Endometrial microvascular endothelial cells (primary cell): Measurements from ENCODE around the gene ANK3. TPM values are rescaled to one million over a fixed set of nuclear protein-coding genes. Genes with fewer than 3 reads are reported as not detected.

Source experiments
- in situ Hi-C: cut with HindIII; loops from 2 replicates; pipeline ENCODE4 v1.10.0; 2017; ENCODE audit warnings: low sequenced_read_pairs, low pct_unique_long_range_greater_than_20kb; ENCODE audit errors: inconsistent ontology term
- total RNA-seq: library from RNA; depleted of rRNA; stranded (reverse); fragments of >200 nt; gene quantifications from one replicate; pipeline ENCODE4 v1.2.3, GENCODE V29; 2015; ENCODE audit errors: inconsistent ontology term

Gene ANK3
- total RNA-seq, 1 donor from 2014 or later, result 6.5 TPM

DNA sequence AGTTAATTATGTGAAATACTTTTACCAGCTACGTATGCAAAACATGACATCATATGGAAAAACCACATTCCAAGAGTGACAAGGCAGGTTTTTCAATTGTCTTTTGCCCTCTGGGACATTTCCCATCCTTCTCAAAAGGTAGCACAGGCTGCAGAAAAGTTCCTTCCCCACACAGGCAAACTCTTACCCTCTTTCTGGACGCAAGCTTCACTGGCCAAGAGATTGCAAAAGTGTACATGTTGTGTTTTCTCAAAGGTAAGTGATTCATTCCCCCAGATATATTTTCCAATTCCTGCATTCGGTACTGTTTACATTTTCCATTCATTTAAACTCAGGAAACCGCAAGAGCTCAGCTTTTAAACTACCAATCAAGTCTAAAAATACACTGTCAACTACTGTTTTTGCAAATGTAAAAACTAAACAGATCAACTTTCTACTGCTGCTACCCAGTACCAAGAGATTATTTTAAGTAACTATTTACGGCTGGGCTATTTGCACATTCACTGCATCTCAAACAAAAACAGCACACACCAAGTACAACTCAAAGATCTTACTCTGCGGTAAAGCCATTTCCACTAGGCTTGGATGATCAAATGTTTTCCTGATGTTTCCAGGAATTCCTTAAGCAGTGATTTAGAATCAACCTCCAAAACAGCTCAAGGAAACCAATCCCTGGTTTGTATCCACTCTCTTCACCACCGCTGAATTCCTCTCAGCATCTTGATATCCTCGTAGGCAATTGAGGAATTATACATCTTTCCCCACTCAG, 249.7 kb downstream of the ANK3 start:
- in situ Hi-C loops, result no loop called here

DNA sequence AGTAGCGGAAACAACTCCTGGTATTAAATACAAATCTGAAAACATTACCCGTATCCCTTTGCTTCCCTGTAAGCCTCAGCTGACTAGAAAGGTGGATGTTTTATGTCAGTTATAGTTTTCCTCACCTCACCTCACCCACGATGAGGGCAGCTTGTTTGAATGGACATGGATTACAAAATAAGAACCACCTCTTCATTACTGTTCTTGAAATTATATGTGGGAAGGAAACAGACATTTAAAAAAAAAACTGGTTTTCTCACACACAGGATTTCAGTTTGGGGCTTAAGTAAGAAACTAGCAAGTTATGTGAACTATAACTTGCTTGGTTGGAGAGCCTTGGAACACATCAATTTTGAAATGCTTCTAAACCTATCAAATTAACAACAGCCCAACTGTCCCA, 250.4 kb downstream of the ANK3 start:
- in situ Hi-C loops, result no loop called here

DNA sequence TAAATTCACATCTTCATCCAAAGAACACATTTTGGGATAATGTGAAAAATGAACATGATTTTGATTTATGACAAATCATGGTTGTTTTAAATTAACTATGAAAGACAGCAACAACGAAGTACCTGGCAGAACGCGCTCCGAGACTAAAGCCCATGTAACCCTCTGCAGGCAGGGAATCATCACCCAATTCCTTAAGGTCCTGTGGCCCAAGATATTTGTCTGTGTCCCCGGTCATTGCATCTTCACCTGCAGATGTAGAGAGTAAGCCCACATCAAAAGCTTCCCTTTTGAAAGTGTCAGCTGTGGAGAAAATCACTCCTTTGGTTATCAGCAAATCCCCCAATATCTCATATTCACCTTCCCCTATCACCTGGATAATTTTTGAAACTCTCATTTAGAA, 250.8 kb downstream of the ANK3 start:
- in situ Hi-C loops, result no loop called here

DNA sequence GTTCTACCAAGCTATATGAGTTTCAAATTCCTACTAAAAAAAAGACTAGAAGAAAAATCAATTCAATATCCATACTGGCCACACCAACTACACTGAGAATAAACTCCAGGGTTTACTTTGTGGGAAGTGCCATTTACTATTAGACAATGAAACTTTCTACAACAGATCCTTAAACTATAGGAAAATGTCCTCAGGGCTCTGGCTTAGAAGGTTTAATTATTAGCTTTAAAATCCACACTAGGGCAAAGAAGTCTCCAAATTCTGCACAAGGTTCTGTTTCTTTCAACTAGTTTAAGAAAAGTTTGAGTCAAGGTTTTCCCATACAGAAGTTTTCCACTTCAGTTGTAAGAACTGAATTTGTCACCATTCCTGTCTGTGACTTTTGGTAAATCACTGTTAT, 251.6 kb downstream of the ANK3 start:
- in situ Hi-C loops, result no loop called here

DNA sequence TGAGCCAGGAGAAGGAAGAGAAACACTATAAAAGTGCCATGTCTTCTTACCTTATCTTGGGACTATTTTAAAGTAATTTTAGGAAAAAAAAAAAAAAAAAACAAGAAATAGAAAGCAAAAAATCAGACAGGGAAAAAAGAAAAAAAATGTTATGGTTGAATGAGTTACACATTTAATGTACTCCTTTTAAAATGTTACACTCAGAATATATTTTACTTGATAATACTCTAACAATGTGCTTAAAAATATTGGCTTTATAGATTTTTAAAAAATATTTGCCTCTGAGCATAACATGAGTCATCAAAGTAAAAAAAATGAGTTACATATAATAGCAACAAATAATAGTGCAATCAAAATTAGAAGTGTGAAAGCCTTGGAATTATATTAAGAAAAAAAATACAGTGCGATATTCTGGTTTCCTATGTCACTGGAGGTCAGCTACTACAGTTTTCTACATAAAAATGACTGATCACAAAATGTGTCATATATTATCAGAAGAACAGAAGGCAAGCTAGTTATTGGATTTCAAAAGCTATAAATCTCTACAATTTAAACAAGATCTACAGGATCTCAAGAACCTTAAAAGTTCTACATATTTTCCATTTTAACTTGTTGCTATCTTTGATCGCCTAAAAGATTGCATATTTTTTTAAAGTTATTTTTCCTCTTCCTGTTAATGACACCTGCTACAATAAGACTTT, 252.2 kb downstream of the ANK3 start:
- in situ Hi-C loops, result no loop called here

DNA sequence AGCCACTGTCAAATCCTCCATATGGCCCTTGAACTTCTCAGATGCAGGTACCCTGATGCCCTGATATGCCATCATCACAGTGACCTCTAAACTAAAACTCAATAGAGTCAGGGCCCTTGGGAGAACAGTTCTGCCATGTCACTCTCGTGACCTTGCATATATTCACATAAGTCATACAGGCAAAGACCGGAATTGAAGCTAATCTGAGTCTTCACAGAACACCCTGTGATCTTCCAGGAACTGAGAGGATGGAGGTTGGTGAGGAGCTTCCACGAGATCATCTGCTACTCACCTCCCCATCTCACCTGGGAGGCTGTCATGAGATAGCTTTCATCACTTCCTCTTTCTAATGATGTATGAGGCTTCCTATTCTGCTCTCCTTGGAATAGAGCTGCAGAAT, 254.7 kb downstream of the ANK3 start:
- in situ Hi-C loops, result no loop called here

DNA sequence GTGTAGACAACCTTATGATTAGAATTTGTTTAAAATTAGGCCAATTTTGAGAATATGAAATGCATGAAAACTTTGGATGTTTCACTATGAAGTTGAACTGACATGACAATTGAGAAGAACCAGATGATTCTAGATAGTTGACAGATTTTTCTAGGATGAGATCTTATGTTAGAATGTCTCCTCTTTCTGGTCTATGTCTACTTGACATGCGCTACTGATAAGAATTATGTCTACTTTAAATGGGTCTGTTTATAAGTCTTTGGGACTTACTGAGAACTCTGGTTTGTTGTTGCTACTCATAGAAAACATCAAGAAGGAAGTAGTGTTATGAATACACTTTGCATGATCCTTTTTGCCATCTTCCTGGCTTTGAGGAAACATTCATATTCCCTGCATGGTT, 255.1 kb downstream of the ANK3 start:
- in situ Hi-C loops, result no loop called here

DNA sequence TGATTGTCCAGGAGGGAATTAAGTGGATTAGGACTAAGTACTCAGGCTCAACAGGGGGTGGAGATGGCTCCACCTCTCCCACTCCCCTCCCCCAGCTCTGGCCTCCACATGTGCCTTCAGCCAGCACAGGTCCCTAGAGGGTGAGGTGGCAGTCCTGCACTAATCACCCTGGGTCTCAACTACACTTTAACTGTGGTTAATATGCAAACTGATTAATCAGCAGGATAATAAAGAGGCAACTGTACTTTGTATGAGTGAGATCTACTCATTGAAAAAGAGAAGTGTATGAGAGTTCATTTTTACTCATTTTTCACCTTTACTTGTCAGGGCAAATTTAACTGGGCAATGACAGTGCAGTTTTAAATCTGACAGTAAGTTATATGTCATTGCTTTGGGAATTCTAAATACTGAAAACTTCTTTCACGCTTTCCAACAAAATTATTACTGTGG, 259.5 kb downstream of the ANK3 start:
- in situ Hi-C loops, result no loop called here

DNA sequence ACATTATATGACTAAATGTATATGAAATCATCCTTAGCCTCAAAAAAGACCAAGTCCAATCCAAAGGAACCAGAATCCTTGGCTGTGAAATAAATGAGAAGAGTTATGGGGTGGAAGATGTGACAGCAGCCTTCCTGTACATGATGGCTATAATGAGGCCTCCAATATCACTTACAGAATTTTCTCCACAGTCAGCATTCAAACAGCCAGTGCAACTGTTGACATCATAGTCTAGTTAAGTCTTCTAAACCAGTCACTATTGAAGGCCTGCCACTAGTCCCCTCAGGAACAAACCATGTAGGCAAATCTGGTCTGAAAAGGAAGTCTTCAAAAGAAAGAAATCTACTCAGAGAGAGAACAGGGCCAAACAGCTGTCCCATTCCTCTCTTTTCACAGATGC, 263.8 kb downstream of the ANK3 start:
- in situ Hi-C loops, result no loop called here

DNA sequence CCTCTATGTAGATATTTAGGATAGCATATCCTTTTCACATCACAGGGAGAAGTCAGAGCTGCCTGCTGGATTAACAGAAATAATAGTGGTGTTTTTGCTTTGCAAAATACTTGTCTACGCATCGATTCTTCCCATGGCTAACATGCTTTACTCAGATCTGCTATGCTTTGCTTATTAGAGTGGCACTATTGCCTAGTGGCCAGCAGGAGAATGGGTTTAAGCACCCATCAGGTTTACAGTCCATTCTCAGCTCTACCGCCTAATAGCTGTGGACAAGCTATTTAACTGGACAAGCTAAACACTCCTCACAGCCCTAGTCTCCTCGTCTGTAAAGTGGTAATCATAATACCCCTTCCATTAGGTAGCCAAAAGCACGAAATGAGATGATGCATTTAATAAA, 265.1 kb downstream of the ANK3 start:
- in situ Hi-C loops, result loop anchor here (25.0 kb wide), 1 partner anchor 313 kb away; no protein-coding TSS in a partner anchor

DNA sequence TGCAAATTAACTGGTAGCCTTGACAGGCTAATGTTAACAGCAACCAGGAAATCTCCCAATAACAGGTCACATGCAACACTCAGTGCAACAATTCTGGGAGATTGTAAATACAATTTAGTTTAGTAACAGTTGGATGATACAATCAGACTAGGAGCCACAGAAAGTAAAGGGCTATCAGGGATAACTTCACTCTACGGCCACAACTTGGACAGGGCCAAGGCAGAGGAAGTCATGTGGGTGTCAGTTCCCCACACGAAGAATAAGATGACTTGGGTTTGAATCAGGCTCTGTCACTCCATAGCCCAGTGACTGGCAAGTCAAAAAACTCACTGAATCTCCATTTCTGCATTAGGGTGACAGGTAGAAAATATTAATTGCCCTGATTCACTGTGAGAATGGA, 266.0 kb downstream of the ANK3 start:
- in situ Hi-C loops, result loop anchor here (25.0 kb wide), 1 partner anchor 314 kb away; no protein-coding TSS in a partner anchor

DNA sequence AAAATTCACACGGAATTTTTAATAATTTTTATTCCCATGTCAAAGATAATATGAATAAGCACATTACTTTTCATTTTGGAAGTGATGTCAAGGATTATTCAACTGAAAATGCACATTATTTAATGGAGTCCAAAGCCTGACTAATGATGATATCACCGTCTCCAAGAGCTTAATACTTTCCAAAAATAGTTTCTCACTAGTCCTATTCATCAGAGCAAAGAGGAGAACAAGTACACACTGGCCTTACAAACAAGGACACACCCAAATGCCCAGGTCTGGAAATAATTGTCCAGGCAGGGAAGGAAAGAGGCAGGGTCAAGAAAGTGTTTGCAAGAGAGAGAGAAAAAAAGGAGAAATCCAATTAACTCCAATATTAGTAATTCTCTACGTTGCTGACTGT, 266.5 kb downstream of the ANK3 start:
- in situ Hi-C loops, result loop anchor here (25.0 kb wide), 1 partner anchor 314 kb away; no protein-coding TSS in a partner anchor

DNA sequence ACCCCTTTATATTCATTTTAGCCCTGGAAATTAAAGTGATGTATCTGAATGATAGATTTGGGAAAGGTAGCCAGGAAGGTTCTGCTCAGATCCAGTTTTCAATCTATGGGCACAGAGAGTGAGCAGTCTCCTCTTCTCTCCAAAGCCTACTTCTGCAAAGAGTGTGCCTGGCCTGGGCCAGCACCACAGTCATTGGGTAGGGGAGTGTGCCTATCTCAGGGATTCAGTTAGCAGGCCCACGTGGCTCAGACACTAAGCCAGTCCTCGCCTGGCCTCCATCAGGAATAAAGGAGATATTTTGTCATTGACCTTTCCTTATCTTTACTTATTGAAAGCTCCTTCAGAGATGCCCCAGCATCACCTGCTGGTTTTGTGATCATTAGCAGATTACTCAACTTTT, 267.5 kb downstream of the ANK3 start:
- in situ Hi-C loops, result loop anchor here (25.0 kb wide), 1 partner anchor 315 kb away; no protein-coding TSS in a partner anchor

DNA sequence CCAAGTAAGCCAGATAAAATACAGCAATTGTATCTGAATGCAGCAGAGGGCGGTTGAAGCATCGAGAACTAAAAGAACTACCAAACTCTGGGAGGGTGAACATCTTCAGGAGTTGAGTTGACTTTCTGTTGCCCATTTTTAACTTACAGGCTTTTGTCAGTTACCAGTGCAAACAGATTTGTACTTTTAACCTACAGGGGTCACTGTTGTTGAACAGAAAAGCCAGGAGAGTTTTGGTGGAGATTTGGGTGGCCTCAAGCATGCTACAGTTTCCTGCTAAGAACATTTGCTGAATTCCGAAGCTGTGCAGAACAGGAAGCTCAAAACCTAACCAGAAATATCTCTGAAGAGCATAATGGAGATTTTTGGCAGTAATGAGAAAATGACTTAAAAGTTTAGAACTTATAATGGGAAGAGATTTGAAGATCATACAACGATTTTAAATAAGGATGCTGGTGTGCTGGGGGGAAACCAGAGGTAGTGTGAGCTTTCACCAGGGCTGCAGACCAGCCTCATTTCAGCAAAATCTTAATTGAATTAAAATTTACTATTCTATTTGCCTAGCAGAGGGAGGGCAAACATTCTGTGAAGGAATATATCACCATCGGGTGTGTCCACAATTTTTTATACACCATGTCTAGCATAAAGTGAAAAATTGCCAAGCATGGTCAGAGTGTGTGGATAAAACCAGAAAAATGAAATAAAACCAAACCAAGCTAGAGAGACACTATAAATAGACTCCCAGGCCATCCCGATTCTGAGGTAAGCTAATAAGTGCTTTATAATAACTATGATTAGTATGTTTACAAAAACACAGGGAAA, 274.7 kb downstream of the ANK3 start:
- in situ Hi-C loops, result loop anchor here (25.0 kb wide), 1 partner anchor 322 kb away; no protein-coding TSS in a partner anchor

DNA sequence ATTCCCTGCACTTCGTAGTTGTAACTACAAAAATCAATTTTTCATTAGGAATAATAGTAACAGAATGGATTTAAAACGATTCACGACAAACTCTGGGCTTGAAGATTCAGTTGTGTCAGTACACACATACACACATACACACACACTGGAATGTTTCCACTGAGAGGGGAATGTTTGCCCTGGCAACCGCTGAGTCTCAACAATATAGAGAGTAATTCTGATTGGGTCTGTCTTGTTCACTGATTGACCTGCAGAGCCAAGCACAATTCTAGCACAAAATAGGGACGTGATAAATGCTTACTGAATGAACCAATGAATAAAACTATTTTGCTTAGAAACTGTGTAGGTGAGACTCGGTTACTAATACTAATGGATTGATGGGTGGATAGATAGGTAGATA, 278.9 kb downstream of the ANK3 start:
- in situ Hi-C loops, result loop anchor here (25.0 kb wide), 1 partner anchor 327 kb away; no protein-coding TSS in a partner anchor

DNA sequence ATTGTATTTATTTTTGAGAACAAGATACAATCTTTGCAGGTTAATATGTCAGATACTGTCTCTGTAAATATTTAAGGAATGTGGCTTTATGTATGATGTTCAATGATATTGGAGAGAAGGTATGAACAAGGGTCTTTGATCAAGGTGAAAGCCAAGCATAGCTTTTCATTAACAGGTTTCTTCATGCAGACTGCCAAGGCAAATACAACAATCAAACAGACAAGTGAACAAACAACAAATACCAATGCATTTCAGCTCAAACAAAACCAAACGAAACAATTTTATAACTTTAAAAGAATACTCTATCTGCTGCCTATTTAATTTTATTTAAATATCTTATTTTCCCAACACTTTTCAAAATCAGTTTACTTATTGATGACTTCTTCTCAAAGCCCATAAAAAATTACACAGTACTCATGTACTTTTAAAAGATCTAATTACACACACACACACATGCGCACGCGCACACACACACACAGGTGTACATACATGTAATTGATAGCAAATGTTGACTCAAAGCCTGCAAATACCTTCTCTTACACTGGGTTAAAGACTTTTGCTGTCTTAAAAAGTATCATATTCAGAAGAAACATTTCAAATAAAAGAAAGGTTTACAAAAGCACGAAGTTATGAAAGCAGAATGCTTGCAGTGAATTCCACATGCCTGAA, 282.2 kb downstream of the ANK3 start:
- in situ Hi-C loops, result loop anchor here (25.0 kb wide), 1 partner anchor 330 kb away; no protein-coding TSS in a partner anchor

DNA sequence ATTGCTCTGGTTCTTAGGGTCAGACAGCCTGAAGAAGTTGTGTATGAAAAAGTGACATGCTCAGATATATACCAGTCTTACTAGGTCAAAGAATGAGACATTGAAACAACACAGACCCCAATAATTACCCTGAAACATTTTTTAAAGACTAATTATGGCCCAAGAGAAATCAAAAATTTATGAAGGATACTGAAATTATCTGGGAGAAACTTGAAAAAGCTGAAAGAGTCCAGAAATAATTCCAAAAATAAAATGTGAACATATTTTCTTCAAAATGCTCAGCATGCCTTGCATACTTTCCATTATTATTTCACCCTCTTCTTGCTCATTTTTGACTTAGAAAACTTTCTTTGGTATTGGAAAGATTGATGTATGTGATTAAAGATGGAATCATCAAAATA, 284.4 kb downstream of the ANK3 start:
- in situ Hi-C loops, result loop anchor here (25.0 kb wide), 1 partner anchor 332 kb away; no protein-coding TSS in a partner anchor

DNA sequence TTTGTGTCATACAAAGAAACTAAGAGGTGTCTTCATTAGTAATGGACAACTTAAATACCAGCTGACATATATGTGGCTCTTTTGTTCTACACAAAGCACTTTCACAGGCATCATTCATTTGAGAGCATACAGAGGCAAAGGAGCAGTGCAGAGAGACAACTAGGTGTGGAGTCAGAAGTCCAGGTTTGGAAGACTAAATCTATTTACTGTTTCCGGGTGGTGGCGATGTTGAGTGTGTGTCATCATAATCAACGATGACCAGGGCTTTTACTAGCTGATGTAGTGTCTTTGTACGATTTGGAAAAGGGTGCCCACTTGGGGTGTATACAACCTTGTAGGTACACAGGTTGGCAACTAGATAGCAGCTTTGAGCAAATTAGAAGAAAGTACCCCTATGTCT, 287.9 kb downstream of the ANK3 start:
- in situ Hi-C loops, result loop anchor here (25.0 kb wide), 1 partner anchor 335 kb away; no protein-coding TSS in a partner anchor
